GM19455 (cell line): ENCODE results near the gene TLL2.
"Not testable (repeated sequence)": the region's sequence is repeated elsewhere in the genome, so short reads cannot be mapped to it uniquely, and the experiment has no call there.

Experiments
- ATAC-seq: cut with Tn5 transposase; IDR thresholded peaks from one replicate; pipeline ENCODE4 v1.9.1; 2021; ENCODE audit not compliant: unreplicated experiment

TLL2 gene

GRCh38 chr10:96513698-96514561, at the start of gene TLL2:
TSS of gene TLL2 (minus strand) at chr10:96513926. CDS start at chr10:96513685, 241 bp downstream.
- ATAC-seq: peak; percentile 85

- ATAC-seq: no peak
Measured at GRCh38 chr10:96560966-96561887, 47.5 kb upstream of the TLL2 start.

GRCh38 chr10:96560489-96560888, 46.8 kb upstream of the TLL2 start:
- ATAC-seq: no peak

GRCh38 chr10:96556003-96556402, 42.3 kb upstream of the TLL2 start:
- ATAC-seq: no peak

DNA sequence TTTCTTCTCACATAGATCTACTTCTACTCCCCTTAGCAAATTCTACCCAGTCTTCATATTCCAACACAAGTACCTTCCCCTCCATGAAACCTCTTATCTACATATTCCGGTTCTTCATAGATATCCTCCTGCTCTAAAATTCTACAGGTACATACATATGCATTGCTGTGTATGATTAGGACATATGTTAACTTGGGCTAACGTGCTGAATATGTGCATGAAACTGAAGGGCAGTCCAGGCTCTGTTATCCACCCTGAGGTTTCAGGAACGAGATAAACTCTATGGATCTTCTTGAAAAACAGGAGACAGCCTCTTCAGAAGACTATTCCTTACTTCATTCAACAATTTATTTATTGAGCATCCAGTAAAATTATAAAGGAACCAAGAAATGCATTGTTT, 41.6 kb upstream of the TLL2 start:
- no peak for ATAC-seq

GRCh38 chr10:96548589-96548988, 34.9 kb upstream of the TLL2 start:
- ATAC-seq: no peak

DNA sequence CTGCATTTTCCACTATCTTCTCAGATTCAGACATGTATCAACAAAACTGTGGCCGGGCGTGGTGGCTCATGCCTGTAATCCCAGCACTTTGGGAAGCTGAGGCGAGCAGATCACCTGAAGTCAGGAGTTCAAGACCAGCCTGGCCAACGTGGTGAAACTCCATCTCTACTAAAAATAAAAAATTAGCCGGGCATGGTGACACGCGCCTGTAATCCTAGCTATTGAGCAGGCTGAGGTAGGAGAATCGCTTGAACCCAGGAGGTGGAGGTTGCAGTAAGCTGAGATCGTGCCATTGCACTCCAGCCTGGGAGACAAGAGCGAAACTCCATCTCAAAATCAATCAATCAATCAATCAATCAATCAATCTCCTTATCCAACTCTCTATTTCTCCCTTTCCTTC, 31.8 kb upstream of the TLL2 start:
- ATAC-seq: not testable (repeated sequence)

DNA sequence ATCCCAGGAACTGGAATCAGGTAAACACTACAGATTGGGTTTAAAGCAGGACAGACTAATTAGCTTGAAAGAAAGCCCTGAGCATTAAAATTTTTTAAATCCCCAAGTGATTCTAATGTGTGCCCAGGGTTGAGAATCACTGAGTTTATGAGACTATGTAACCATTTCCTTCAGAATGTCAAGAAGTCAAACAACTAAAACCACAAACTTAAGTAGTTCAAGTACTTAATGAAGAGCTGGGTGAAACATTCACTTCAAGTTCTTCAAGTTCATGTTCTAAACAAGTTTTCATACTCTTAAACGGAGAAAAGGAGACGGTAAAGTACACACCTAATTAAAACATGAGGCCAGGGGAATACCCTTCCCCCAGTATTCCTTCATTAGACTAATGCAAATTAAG, 28.2 kb upstream of the TLL2 start:
- no peak for ATAC-seq

DNA sequence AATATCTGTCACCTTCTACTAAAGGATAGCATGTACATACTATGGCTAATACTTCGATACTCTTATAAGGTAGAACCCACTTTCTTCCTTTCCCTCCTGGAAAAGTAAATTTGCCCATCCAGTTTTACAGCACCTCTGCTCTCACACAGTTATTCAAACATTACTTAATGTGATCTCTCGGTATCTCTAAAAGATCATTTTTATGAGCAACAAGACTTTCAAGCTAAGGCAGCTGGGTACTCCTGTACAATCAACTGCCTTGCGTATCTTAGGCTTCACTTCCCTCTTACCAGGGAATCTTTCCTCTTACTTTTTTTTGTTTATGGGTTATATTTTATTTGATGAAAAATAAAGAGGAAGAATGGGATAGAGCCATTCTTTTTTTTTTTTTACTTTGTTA, 26.5 kb upstream of the TLL2 start:
- ATAC-seq: no peak

- ATAC-seq: no peak
Measured at GRCh38 chr10:96538683-96539082, 25.0 kb upstream of the TLL2 start.

GRCh38 chr10:96536129-96536528, 22.4 kb upstream of the TLL2 start:
- ATAC-seq: no peak

GRCh38 chr10:96532523-96532922, 18.8 kb upstream of the TLL2 start:
- ATAC-seq: no peak

DNA sequence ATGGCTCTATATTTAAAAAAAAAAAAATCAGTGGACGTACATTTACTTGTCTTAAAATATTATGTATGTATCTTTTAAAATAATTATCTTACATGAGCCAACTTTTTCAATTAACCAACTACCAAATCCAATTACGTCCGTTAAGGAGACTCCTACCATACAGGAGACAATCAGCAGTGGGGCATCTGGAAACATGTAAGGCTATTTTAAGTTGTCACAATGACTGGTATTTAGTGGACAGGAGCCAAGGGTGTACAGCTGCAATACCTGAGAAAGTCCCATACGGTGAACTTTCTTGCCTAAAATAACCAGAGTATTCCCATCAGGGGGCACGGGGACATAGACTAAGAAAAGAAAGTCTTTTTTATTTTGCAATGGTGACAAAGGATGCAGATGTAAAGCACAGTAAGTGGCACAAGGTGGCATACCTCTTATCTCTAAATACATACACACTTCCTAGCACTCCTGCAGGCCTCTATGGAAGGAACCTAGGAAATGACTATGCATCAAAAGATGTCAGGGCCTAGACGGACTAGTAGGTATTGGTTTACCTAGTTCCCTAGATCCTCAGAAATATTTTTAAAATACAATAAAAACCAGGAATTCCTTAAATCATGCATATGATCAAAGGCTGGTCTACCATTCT, 16.0 kb upstream of the TLL2 start:
- ATAC-seq: no peak

DNA sequence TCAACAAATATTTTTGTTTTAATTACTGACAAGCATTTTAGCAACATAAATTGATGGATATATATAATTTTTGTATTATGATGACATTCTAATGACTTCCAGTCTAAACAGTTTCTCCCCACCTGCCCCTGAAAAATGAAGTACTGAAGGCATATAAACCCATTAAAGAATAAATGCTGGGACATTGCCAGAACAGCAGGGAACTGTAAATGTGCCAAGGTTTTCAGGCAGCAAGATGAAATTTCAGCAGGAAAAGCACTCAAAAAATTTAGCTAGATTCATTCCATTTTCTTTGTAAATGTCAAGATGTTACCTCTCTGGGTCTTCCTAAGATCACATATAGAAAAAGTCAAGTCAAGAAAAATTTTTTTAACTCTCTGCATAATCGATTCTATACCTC, 11.0 kb upstream of the TLL2 start:
- ATAC-seq: no peak

- ATAC-seq: no peak
Measured at GRCh38 chr10:96517284-96517683, 3.6 kb upstream of the TLL2 start.

DNA sequence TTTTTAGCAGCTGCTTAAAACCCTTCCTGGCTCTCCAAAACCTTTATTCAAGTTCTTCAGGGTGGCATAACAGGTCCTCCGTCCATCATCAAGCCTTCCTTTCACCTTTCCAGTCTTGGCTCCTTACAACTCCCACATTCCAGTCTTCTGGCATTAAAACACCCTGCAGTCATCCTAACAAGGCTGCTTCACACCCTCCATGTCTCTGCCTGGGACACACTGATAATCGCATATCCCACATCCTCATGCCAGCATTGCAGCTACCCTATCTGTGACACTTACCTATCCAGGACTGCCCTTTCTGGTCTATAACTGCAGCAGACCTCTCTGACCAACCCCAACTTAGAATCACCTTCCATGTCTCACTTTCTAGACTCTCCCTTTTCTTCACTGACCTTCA, 2.6 kb upstream of the TLL2 start:
- ATAC-seq: no peak

DNA sequence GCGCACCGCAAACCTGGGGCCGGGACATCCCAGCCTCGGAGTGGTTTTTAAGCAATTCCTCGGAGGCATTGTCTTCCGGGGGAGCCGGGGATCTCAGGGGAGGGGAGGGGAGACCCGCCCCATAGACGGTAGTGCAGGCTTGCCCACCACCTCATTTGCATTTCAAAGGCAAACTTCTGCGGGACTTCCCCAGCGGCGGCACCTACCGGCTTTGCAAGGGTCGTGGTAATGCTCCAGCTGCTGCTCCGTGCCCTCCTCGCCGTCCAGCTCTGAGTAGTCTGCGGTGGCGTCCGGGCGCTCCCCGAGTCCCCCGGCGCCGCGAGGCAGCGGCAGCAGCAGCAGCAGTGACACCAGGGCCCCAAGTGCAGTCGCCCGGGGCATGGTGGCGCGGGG, 425 bp downstream of the TLL2 start:
- ATAC-seq: peak; percentile 38

- no peak for ATAC-seq
Measured at GRCh38 chr10:96512524-96513304, 1.0 kb downstream of the TLL2 start.

- ATAC-seq: no peak
Measured at GRCh38 chr10:96511044-96511945, 2.4 kb downstream of the TLL2 start.
